ENCODE results near the gene AKIRIN1. TPM values are rescaled to one million over a fixed set of nuclear protein-coding genes. Genes with fewer than 3 reads are reported as not detected.
"Not testable (repeated sequence)": the region's sequence is repeated elsewhere in the genome, so short reads cannot be mapped to it uniquely, and the experiment has no call there.

Gene AKIRIN1
- total and polyA plus RNA-seq, 12 donors, result 9.1 to 71.3 (median 40.7) TPM

DNA sequence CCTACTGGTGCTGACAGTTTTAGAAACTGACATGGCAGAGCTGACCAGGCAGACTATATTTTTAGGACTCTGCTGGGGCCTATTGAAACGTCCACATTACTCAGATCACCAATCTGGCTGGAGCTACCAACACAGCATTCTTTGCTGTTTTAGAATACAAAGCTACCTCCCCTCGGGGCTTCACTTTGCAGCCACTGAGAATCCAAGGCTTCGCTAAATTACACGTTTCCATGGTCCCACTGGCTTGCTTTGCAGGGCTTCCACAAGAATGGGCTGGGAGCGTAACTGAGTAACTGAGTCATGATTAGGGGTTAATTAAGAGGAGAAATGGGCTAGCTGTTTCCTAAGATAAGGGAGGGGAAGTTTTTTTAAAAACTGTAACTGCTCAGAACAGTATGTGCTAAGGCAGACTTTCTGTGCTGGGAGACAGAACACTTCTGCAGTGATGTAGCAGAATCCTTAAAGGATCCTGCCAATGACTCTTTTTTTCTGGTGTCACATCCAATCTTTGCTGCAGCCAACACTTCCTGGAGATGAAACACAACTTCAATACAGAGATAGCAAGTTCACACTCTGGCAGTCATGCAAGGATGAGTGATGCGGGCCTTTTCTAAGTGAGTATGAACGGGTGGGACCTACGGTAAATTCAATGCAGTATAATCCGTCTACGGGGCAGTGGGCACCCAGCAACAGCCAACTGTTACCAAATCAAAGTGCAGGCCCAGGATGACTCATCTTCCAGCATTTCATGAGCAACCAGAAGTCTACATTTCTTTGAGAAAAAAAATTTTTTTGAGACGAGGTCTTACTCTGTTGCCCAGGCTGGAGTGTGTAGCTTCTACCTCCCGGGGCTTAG lies 56.5 kb downstream of the AKIRIN1 start:
- no peaks in the 10 kb centered on the region for H3K27me3 ChIP-seq
- intact Hi-C loops (cut with DNase I), result no loop called here
- peak in 6 of 7 donors; percentile 25 to 71 (median 52) for DNase-seq
- 53 to 70% (median 63%) methylated on average over 11 to 12 of the region's 12 CpGs for WGBS, 4 donors
- no peak overlapping the region for H3K4me3 ChIP-seq
- H3K4me1 ChIP-seq (replicated peaks in 1 of 2), result peaks cover 0 to 14% of the 10 kb centered on the region in 2 donors
- no peaks in the 10 kb centered on the region for H3K9me3 ChIP-seq (replicated peaks in 1 of 3)
- TF ChIP-seq CTCF (IDR thresholded peaks at IDR 0.05), result no peak
- TF ChIP-seq POLR2A (IDR thresholded peaks at IDR 0.05), result no peak
- peaks cover 0 to 3% of the 10 kb centered on the region in 2 donors for H3K36me3 ChIP-seq (replicated peaks in 1 of 2)
- H3K27ac ChIP-seq, result peak overlapping the region in 3 of 5 donors; percentile 0 to 84 (median 59)

DNA sequence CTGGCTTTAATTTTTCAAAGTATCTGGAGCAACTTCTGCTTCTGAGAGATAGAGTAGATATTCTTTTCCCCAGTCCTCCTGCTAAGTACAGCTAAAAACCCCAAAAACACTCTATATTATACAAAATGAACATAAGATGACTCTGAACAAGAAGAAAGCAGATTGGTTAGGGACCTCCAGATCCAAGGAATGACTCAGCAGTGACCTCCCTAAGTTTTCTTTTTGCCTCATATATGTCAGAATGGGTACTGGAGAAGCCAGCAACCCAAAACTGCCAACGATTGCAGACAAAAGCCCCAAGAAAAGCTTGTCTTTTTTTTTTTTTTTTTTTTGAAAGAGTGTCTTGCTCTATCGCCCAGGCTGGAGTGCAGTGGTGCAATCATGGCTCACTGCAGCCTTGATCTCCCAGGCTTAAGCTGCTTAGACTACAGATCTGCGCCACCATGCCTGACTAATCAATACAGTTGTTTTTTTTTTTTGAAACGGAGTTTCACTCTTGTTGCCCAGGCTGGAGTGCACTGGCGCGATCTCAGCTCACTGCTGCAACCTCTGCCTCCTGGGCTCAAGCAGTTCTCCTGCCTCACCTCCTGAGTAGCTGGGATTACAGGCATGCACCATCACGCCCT lies 57.8 kb downstream of the AKIRIN1 start:
- no peaks in the 10 kb centered on the region for H3K9me3 ChIP-seq (replicated peaks in 1 of 3)
- DNase-seq, result no peak
- peak overlapping the region in 2 of 5 donors; percentile 8 to 84 for H3K27ac ChIP-seq
- no peaks in the 10 kb centered on the region for H3K27me3 ChIP-seq
- intact Hi-C loops (cut with DNase I), result no loop called here
- no peak overlapping the region for H3K4me3 ChIP-seq
- TF ChIP-seq POLR2A (IDR thresholded peaks at IDR 0.05) (no peak), CTCF (IDR thresholded peaks at IDR 0.05) (no peak)
- peaks cover 0 to 14% of the 10 kb centered on the region in 2 donors for H3K4me1 ChIP-seq (replicated peaks in 1 of 2)
- peaks cover 0 to 3% of the 10 kb centered on the region in 2 donors for H3K36me3 ChIP-seq (replicated peaks in 1 of 2)
- WGBS, 4 donors, result 75 to 89% (median 84%) methylated on average over 7 of the region's 7 CpGs

- Histone ChIP-seq H3K4me1 (replicated peaks in 1 of 2) (peaks cover 0 to 14% of the 10 kb centered on the region in 2 donors), H3K9me3 (replicated peaks in 1 of 3) (no peaks in the 10 kb centered on the region), H3K36me3 (replicated peaks in 1 of 2) (peaks cover 0 to 3% of the 10 kb centered on the region in 2 donors), H3K27me3 (no peaks in the 10 kb centered on the region), H3K4me3 (no peak overlapping the region), H3K27ac (no peak overlapping the region)
- 88 to 100% (median 96%) methylated on average over 1 to 4 of the region's 4 CpGs for WGBS, 4 donors
- DNase-seq, result no peak
- no peak for TF ChIP-seq POLR2A (IDR thresholded peaks at IDR 0.05)
- no peak for TF ChIP-seq CTCF (IDR thresholded peaks at IDR 0.05)
- intact Hi-C loops (cut with DNase I), result no loop called here
Observed at GRCh38 chr1:39050001-39050400, 58.9 kb downstream of the AKIRIN1 start.

GRCh38 chr1:39051193-39051850 lies 60.2 kb downstream of the AKIRIN1 start:
- H3K27ac ChIP-seq; H3K9me3 ChIP-seq (replicated peaks in 1 of 3); H3K4me3 ChIP-seq; H3K36me3 ChIP-seq (replicated peaks in 1 of 2); H3K27me3 ChIP-seq; intact Hi-C loops (cut with DNase I); DNase-seq: not testable (repeated sequence)
- H3K4me1 ChIP-seq (replicated peaks in 1 of 2), result peaks cover 0 to 14% of the 10 kb centered on the region in 2 donors
- 85 to 92% (median 85%) methylated on average over 11 of the region's 11 CpGs for WGBS, 4 donors
